K562 (cell line): ENCODE measurements around the gene CMAS. TPM values are rescaled to one million over a fixed set of nuclear protein-coding genes. Genes with fewer than 3 reads are reported as not detected.

Experiments used
- ATAC-seq: fragments of 200-7000 bp; cut with Tn5 transposase; 3 replicates; pipeline ENCODE4 v1.9.1; 2020; ENCODE audit warnings: moderate library complexity
- BruUV-seq: library from RNA; stranded (reverse); fragments of 400-500 nt; replicated peaks from 2 replicates; lab custom pipeline; 2021; lab: Mats Ljungman, UMichigan
- CTCF ChIA-PET: fragments of 300-600 bp; formaldehyde crosslinking; extraction: SDS; loops from one replicate; lab custom pipeline; 2021; ENCODE audit warnings: low intra/inter-chr PET ratio; lab: Yijun Ruan, JAX
- POLR2A ChIA-PET: fragments of 300-600, 350-650 bp; sonication (Branson Sonifier 250); formaldehyde crosslinking; extraction: SDS; loops from one replicate; lab custom pipeline; 2021; ENCODE audit warnings: antibody characterized with exemption, inconsistent platforms; lab: Yijun Ruan, JAX
- DNase-seq, 4 experiments: peaks; one replicate each; pipeline versions ENCODE4 v3.0.0 to v3.0.0-alpha.2; 2011 to 2018; ENCODE audit warnings: low spot score in 3 of 4, mixed read lengths in 3 of 4; ENCODE audit errors: extremely low read depth in 1 of 4
- FAIRE-seq: peaks from 2 replicates; lab custom pipeline; 2011; peaks lifted over from hg19 to GRCh38; lab: Jason Lieb, UNC
- H2AFZ ChIP-seq: 2 replicates; pipeline ENCODE4 v1.6.0; 2011; ENCODE audit warnings: low read depth, low read length, control low read depth, inconsistent platforms
- H3K27ac ChIP-seq: fragments of 200-600 bp; 3 replicates; pipeline ENCODE4 v1.8.0; 2011; ENCODE audit warnings: low read depth, mild to moderate bottlenecking, control low read depth, inconsistent platforms, low read length, moderate library complexity, mixed read lengths; ENCODE audit errors: extremely low read depth
- H3K27me3 ChIP-seq, 2 experiments: fragments of 300-600 bp in 1 of 2; 2 replicates in 1 of 2; 3 replicates in 1 of 2; pipeline versions ENCODE4 v1.6.0 to v1.8.0; 2011; ENCODE audit warnings: inconsistent platforms in 2 of 2, low read length in 2 of 2, mild to moderate bottlenecking in 1 of 2, mixed read lengths in 1 of 2, moderate library complexity in 1 of 2; ENCODE audit not compliant: control insufficient read depth in 2 of 2, insufficient read depth in 2 of 2
- H3K36me3 ChIP-seq: fragments of 300-600 bp; 3 replicates; pipeline ENCODE4 v1.8.0; 2011; ENCODE audit warnings: mild to moderate bottlenecking, low read length, inconsistent platforms; ENCODE audit not compliant: control insufficient read depth, insufficient read depth
- H3K4me1 ChIP-seq, 2 experiments: fragments of 200-600 bp in 1 of 2; replicated peaks in 1 of 2; 2 replicates in 1 of 2; 3 replicates in 1 of 2; pipeline versions ENCODE4 v1.5.1 to v1.8.0; 2011; ENCODE audit warnings: inconsistent platforms in 2 of 2, low read length in 2 of 2, mild to moderate bottlenecking in 1 of 2, mixed read lengths in 1 of 2, moderate library complexity in 1 of 2; ENCODE audit not compliant: control insufficient read depth in 2 of 2, insufficient read depth in 2 of 2
- H3K4me2 ChIP-seq: 2 replicates; pipeline ENCODE4 v1.6.1; 2011; ENCODE audit warnings: low read length, control low read depth, inconsistent platforms, mixed read lengths; ENCODE audit not compliant: insufficient read depth
- H3K4me3 ChIP-seq: fragments of 200-600 bp; sonication (generic), shearing (Covaris generic); 2 replicates; pipeline ENCODE4 v1.5.1; 2016; ENCODE audit warnings: control low read depth, inconsistent platforms
- H3K79me2 ChIP-seq: fragments of 200-600 bp; 3 replicates; pipeline ENCODE4 v1.8.0; 2011; ENCODE audit warnings: low read length, inconsistent platforms; ENCODE audit not compliant: control insufficient read depth, insufficient read depth
- H3K9ac ChIP-seq, 2 experiments: 2 replicates each; pipeline versions ENCODE4 v1.6.0 to v1.6.1; 2011; ENCODE audit warnings: low read depth in 2 of 2, low read length in 2 of 2, control low read depth in 1 of 2, inconsistent platforms in 1 of 2, mild to moderate bottlenecking in 1 of 2, mixed read lengths in 1 of 2; ENCODE audit not compliant: insufficient read depth in 1 of 2
- H3K9me1 ChIP-seq: one replicate; pipeline ENCODE4 v1.6.0; 2011; ENCODE audit warnings: inconsistent platforms, mild to moderate bottlenecking, low read length, moderate library complexity; ENCODE audit not compliant: control insufficient read depth, insufficient read depth
- H3K9me3 ChIP-seq: replicated peaks from 2 replicates; pipeline ENCODE4 v1.5.1; 2011; ENCODE audit warnings: low read depth, low read length, inconsistent platforms; ENCODE audit not compliant: control insufficient read depth, insufficient read depth
- H4K20me1 ChIP-seq: replicated peaks from 2 replicates; pipeline ENCODE4 v1.6.1; 2011; ENCODE audit warnings: low read length, inconsistent platforms, mixed read lengths; ENCODE audit not compliant: control insufficient read depth, insufficient read depth
- MAZ ChIP-seq, 2 experiments: fragments of 450-650 bp in 1 of 2; sonication (generic) in 1 of 2; formaldehyde crosslinking; IDR thresholded peaks in 1 of 2; conservative IDR thresholded peaks in 1 of 2; 2 replicates each; pipeline versions ENCODE4 v1.4.0 to v1.5.0; 2020; ENCODE audit warnings: mild to moderate bottlenecking in 1 of 2, missing genetic modification reagents in 1 of 2
- MBD1 ChIP-seq: fragments of 250-450 bp; sonication (Bioruptor Pico); IDR thresholded peaks from 2 replicates; pipeline ENCODE4 v1.8.0; 2022; ENCODE audit warnings: inconsistent platforms
- MYNN ChIP-seq, 2 experiments: sonication (generic); formaldehyde crosslinking in 1 of 2; IDR thresholded peaks; 2 replicates each; pipeline versions ENCODE4 v1.5.0 to v1.6.1; 2016 to 2020; ENCODE audit warnings: antibody characterized with exemption in 1 of 2, missing genetic modification reagents in 1 of 2
- NKRF ChIP-seq: fragments of 450-650 bp; IDR thresholded peaks from 2 replicates; pipeline ENCODE4 v1.6.1; 2016; ENCODE audit warnings: borderline replicate concordance
- PTRF ChIP-seq: fragments of 450-650 bp; IDR thresholded peaks from 2 replicates; pipeline ENCODE4 v1.6.1; 2016; ENCODE audit warnings: mild to moderate bottlenecking, missing genetic modification characterization, missing compliant biosample characterization
- RBFOX2 ChIP-seq: fragments of 200-400 bp; formaldehyde crosslinking; IDR thresholded peaks from 2 replicates; pipeline ENCODE4 v1.6.1; 2017; ENCODE audit warnings: low read depth, mild to moderate bottlenecking, low read length, moderate library complexity
- WGBS: fragments of 100-300 bp; shearing (Covaris generic); methylation state at CpG from one replicate; pipeline ENCODE4 v1.1.6; 2016; ENCODE audit warnings: low coverage, mixed read lengths; ENCODE audit not compliant: insufficient coverage; ENCODE audit errors: missing lambda C conversion rate; 5-methylcytosine and 5-hydroxymethylcytosine counted together
- in situ Hi-C: fragments of 300-500 bp; cut with MboI; formaldehyde crosslinking; loops from 4 replicates; pipeline ENCODE4 v1.15.0; 2018; ENCODE audit warnings: inconsistent platforms, mixed read lengths
- intact Hi-C: fragments of 100-400 bp; cut with micrococcal nuclease; formaldehyde crosslinking; loops from 2 replicates; pipeline ENCODE4 v1.14.2; 2022
- polyA plus RNA-seq, 8 experiments: library from polyadenylated mRNA; depleted of rRNA in 4 of 8; stranded (reverse) in 5 of 8; unstranded in 3 of 8; fragments of >200 nt; fragmentation: Nextera tagmentation in 2 of 8; fragmentation: Illumina TruSeq in 1 of 8; extraction: Ambion mirVana in 2 of 8; extraction: Trizol in 1 of 8; gene quantifications; 2 replicates each; pipeline versions ENCODE4 v1.2.1 to v1.2.3, GENCODE V29; 2011 to 2014; ENCODE audit warnings: inconsistent platforms in 1 of 8, missing spikeins in 1 of 8
- total RNA-seq, 7 experiments: library from RNA; depleted of rRNA in 6 of 7; stranded (reverse); fragments of >200 nt in 6 of 7; fragmentation: Illumina TruSeq in 2 of 7; extraction: Trizol in 2 of 7; gene quantifications; 2 replicates each; pipeline versions ENCODE4 v1.2.1 to v1.2.3, GENCODE V29; 2011 to 2021; ENCODE audit warnings: low replicate concordance in 1 of 7

Gene CMAS
- total and polyA plus RNA-seq, 9 of the 15 experiments (the other 6 are each of a cell fraction or from before 2014, with no cell fraction given) = 29.7 to 108 (median 65.3) TPM

- intact Hi-C loops = no loop called here
- no peaks in the 10 kb centered on the region for H3K9me3 ChIP-seq
- ATAC-seq (peak; percentile 21; the same call in 1 of the 3 replicates), DNase-seq (no peak), FAIRE-seq (no peak)
- no peak overlapping the region for H3K9ac ChIP-seq
- H3K27ac ChIP-seq = no peak overlapping the region
- H3K27me3 ChIP-seq = no peaks in the 10 kb centered on the region
- TF ChIP-seq MBD1 (CRISPR knock-in tag) = no peak
- no peaks in the 10 kb centered on the region for H3K9me1 ChIP-seq
- no peak overlapping the region for H3K4me3 ChIP-seq
- in situ Hi-C loops = no loop called here
- no peaks in the 10 kb centered on the region for H3K36me3 ChIP-seq
- no peaks in the 10 kb centered on the region for H4K20me1 ChIP-seq
- POLR2A ChIA-PET = no interaction called here
- BruUV-seq = no TSS peak
- CTCF ChIA-PET = no interaction called here
- no peak overlapping the region for H2AFZ ChIP-seq
- H3K79me2 ChIP-seq = no peaks in the 10 kb centered on the region
- no peak overlapping the region for H3K4me2 ChIP-seq
- H3K4me1 ChIP-seq = peaks cover 3 to 12% of the 10 kb centered on the region in 2 experiments; a peak in 3 of 5 replicates
These were observed 7.3 kb upstream of the CMAS start for GRCh38 chr12:22038734-22039133.

DNA sequence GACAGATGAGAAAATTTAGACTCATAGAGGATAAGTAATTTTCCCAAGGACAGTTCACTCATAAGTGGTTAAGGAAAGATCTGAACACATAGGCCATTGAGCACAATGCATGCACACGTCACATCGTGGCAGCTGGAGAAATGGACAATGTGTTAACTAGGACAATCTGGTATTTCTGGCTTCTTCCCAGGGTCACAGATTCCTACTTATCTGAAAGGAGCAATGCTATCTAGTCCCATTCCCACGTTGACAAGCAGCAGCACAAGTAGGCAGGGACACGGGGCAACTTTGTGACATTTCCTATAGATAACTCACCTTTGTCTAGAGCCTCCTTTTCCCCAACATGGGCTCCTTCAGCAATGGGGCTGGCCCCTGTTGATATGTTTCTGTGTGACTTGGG is 6.7 kb upstream of the CMAS start:
- peak overlapping the region; percentile 24; the same call in 1 of the 2 replicates for H2AFZ ChIP-seq
- FAIRE-seq (no peak), DNase-seq (no peak), ATAC-seq (no peak)
- ChIA-PET CTCF (no interaction called here), POLR2A (no interaction called here)
- H3K36me3 ChIP-seq = no peaks in the 10 kb centered on the region
- peaks cover under 1 to 19% of the 10 kb centered on the region in 2 experiments; a peak in 2 of 5 replicates for H3K4me1 ChIP-seq
- BruUV-seq = no TSS peak
- H3K79me2 ChIP-seq = no peaks in the 10 kb centered on the region
- H4K20me1 ChIP-seq = no peaks in the 10 kb centered on the region
- in situ Hi-C loops = no loop called here
- 29% methylated on average over 4 of the region's 4 CpGs for WGBS
- no peak overlapping the region for H3K27ac ChIP-seq
- intact Hi-C loops = no loop called here
- no peaks in the 10 kb centered on the region for H3K27me3 ChIP-seq
- H3K9ac ChIP-seq = no peak overlapping the region
- no peaks in the 10 kb centered on the region for H3K9me1 ChIP-seq
- no peaks in the 10 kb centered on the region for H3K9me3 ChIP-seq
- H3K4me2 ChIP-seq = no peak overlapping the region
- TF ChIP-seq RBFOX2 (no peak), NKRF (no peak), MAZ (CRISPR knock-in tag; conservative IDR thresholded peaks at IDR 0.05 in 1 of 2, IDR thresholded peaks at IDR 0.05 in 1 of 2) (no peak), PTRF (tag) (no peak), MYNN (IDR thresholded peaks at IDR 0.05) (no peak), MYNN (CRISPR knock-in tag; IDR thresholded peaks at IDR 0.05) (no peak)
- H3K4me3 ChIP-seq = no peak overlapping the region
